Measurements from ENCODE around the gene CCR8.
"Not testable (repeated sequence)": the region's sequence is repeated elsewhere in the genome, so short reads cannot be mapped to it uniquely, and the experiment has no call there.

The CCR8 gene

DNA sequence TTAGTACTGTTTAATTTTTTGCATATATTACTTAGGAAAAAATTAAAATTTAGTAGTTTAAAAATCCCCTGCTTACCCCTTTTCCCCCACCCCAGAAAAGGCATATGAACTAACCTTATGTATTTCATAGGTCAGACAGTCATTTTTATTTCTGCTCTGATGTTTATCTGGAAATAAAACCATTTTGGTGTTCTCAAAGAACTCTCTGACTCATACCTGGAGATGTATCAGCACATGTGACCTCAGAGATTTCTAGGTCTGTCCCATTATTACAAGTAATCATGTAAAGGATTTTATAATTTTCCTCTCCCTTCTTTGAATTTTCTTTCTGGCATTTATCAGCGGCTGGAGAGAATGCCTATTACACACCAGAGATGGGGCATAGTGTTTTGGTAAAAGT, 14.1 kb upstream of the CCR8 start:
- DNase-seq (ENCODE audit: low read depth in 3 of 3): no peak

DNA sequence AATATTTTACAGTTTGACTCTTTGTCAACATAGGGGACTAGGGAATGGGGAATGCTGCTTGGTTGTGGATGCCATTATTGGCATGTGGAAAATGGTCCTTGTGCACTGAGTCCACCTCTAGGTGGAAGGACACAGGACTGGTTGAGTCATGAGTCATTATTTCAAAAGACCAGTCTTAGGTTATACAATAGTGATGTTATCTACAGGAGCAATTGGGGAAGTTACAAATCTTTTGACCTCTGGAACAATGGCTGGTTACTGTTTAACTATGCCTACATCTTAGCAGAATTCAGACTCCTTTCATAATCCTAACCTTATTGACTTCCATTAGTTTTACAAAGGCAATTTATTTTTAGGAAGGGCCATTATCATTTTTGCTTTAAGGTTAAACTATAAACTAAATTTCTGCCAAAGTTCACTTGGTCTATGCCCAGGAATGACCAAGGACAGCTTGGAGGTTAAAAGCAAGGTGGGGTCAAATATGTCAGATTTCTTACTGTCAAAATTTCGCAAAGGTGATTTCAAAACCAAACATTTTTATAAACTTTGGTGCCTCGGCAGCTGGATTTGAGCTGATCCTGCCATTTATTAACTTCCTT, 11.8 kb upstream of the CCR8 start:
- no peak for DNase-seq (ENCODE audit: low read depth in 3 of 3)

DNA sequence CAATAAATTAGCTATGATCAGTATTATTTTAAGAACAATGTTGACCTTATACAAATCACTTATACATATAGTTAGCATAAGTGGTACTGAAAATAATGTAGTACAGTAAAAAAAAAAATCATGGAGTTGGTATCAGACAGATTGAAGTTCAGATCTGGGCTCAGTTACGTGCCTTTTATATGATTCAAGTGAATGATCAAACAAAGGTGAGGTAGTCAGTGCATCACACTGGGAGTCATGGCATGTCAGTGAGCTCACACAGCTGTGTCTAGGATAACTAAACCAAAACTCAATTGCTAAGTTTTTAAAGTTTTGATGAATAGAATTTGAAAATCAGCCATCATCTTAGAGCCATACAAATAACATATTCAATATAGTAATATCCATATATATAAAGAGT, 11.2 kb upstream of the CCR8 start:
- no peak for DNase-seq (ENCODE audit: low read depth in 3 of 3)

DNA sequence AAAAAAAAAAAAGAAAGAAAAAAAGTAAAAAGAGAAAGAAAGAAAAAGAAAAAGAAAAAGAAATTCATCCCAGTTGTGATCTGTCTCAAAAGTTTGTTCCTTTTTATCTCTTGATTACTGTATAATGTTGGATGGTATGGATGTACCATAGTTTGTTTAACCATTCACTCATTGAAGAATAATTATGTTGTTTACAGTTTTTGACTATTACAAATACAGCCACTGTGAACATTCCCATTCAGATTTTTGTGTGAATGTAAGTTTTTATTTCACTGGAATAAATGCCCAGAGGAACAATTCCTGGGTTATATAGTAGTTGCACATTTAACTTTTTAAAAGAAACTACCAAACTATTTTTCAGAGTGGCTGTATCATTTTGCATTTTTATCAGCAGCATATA, 10.3 kb upstream of the CCR8 start:
- no peak for DNase-seq (ENCODE audit: low read depth in 3 of 3)

DNA sequence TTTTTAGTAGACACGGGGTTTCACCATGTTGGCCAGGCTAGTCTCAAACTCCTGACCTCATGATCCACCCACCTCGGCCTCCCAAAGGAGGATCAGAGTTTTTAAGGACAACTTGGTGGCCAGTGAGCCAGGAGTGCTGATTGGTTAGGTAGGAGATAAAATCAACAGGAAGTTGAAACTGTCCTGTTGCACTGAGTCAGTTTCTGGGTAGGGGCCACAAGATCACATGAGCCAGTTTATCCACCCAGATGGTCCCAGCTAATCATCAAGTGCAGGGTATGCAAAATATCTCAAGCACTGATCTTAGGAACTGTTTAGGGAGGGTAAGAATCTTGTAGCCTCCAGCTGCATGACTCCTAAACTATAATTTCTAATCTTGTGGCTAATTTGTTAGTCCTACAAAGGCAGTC, 7.9 kb upstream of the CCR8 start:
- not testable (repeated sequence) for DNase-seq (ENCODE audit: low read depth in 3 of 3)

DNA sequence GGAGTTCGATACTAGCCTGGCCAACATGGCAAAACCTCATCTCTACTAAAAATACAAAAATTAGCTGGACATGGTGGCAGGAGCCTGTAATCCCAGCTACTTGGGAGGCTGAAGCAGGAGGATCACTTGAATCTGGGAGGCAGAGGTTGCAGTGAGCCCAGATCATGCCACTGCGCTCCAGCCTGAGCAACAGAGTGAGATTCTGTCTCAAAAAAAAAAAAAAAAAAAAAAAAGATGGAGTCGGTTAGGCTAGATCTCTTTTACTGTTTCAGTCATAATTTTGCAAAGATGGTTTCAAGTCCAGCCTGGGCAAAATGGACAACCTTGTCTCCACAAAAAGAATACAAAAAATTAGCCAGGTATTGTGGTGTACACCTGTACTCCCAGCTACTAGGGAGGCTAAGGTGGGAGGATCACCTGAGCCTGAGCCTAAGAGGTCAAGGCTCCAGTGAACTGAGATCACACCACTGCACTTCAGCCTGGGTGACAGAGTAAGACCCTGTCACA, 7.2 kb upstream of the CCR8 start:
- not testable (repeated sequence) for DNase-seq (ENCODE audit: low read depth in 3 of 3)

DNA sequence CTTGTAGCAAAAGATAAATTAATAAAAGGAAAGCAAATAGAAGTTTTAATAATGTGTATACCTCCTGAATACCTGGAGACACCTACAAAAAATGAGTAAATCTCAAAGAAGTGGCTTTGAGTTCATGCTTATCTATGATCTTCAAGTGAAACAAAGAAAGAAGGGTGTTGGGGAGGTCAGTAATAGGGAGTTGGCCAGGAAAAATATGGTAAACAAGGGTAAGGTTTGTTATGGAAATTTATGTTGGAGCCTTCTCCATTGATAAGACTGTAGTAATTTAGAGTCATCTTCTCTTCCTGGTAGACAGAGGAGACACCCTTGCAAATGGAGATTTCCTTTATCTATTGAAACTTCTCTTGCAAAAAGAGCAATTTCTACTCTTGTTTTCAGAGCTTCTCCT, 6.6 kb upstream of the CCR8 start:
- no peak for DNase-seq (ENCODE audit: low read depth in 3 of 3)

DNA sequence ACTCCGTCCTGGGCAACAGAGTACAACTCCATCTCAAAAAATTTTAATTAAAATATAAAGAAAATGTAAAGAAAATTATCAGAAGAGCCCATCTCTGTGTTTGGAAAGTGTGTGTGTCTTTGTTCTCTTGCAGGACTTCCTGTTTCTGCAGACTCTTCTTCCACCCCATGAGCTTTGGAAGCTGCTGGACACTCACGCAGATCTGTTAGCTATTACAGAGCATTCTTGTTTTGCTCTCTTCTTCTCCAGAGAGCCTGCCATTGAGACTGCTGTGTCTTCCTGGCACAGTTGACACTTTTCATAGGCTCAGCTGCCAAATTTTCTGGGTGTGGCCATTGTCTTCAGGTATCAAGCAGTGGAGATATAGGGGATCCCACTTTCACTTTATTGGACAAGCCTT, 6.0 kb upstream of the CCR8 start:
- DNase-seq (ENCODE audit: low read depth in 3 of 3): no peak

DNA sequence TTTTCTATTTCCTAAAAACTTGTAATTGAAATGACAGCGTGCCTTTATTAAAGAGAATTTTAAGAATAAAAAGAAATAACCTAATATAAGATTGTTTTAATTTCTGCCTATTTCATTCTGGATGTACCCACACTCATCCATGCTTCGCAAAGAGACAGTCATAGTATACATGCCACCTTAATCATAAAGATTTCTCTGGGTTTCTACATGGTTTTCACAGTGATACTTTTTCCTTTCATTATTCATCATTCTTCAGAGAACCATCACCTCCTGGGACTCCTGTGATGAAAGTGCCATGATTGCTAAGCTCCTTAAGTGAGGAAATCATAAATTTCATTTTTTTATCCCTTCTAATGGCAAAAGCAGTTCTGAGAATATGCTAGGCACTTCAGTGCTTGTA, 4.3 kb upstream of the CCR8 start:
- DNase-seq (ENCODE audit: low read depth in 3 of 3): no peak

DNA sequence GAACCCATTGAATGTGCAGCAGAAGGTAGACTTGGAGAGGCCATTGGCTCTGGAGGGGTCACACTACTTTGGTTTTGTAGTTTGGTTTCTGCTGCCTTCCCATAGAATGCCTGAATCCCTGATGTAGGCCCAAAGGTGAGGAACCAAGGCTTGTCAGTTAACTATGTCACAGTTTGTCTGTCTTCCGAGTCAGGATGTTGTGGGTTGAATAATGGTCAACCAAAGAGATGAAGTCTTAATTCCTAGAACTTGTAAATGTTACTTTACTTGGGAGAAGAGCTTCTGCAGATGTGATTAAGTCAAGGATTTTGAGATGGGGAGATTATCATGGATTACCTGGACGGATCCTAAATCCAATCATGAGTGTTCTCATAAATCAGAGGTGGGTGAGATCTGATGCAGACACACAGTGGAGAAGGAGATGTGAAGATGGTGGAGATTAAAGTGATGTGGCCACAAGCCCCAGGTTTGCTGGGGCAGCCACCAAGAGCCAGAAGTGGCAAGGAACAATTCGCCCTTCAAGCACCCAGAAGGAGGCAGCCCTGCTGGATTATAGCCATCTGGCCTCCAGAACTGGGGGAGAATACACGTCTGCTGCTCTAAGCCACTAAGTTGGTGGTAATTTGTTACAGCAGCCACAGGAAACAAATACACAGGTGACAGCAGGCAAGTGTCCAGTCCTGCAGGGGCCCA, 2.3 kb upstream of the CCR8 start:
- DNase-seq (ENCODE audit: low read depth in 3 of 3): no peak

DNA sequence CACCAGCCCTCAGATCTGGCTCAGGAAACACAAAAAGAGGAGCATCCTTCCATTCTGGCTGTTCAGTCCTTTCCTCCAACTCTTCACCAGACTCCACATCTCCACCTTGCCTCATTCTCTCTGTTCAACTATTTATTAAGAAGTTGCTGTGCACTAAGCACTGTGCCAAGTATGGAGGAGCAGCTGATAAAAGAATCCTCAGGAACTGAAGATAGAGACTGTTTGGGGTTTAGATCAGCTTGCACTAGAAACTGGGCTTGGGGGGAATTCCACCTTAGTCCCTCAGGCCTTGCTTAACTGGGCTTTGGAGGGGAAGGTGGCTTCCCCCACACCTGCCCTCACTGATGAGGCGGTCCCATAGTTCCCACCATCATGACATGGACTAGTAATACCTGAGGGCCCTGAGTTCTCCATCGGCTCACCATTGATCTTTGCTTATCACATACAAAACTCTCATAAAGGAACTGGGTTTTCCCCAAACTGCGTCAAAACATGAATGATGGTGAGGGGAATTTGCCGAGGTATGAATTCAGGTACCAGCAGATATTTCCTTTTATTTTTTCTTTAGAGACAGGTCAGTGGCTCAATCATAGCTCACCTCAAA, 1.7 kb upstream of the CCR8 start:
- DNase-seq (ENCODE audit: low read depth in 3 of 3): no peak

DNA sequence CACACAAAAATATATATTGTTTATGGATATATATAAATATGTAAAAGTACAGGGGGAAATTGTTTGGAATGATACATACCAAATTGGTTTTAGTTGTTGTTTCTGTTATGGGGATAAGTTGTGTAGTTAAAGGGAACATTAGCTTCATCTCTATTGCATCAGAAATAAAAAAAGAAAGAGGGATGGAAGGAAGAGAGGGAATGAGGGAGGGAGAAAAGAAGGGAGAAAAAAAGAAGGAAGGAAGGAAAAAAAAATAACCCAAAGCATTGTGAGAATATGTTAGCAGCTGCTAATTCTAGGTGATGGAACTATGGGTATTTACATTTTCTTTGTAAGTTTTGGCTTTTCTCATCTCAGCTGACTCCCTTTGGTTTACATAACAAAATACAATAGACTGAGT, 1.3 kb downstream of the CCR8 start:
- no peak for DNase-seq (ENCODE audit: low read depth in 3 of 3)

DNA sequence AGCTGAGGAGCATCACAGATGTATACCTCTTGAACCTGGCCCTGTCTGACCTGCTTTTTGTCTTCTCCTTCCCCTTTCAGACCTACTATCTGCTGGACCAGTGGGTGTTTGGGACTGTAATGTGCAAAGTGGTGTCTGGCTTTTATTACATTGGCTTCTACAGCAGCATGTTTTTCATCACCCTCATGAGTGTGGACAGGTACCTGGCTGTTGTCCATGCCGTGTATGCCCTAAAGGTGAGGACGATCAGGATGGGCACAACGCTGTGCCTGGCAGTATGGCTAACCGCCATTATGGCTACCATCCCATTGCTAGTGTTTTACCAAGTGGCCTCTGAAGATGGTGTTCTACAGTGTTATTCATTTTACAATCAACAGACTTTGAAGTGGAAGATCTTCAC, 3.0 kb downstream of the CCR8 start:
- no peak for DNase-seq (ENCODE audit: low read depth in 3 of 3)

DNA sequence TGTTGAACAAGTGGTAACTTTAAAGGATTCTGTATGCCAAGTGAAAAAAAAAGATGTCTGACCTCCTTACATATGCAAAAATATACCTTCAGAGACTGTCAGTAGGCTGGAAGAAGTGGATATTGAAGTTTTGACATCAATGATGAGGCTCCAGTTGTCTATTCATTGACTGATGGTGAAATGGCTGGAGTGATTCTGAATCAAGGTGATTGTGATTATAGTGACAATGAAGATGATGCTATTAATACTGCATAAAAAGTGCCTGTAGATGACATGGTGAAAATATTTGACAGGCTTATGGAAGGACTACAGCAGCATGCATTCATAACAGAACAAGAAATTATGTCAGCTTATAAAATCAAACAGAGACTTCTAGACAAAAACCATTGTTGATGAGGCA, 4.1 kb downstream of the CCR8 start:
- DNase-seq (ENCODE audit: low read depth in 3 of 3): no peak

DNA sequence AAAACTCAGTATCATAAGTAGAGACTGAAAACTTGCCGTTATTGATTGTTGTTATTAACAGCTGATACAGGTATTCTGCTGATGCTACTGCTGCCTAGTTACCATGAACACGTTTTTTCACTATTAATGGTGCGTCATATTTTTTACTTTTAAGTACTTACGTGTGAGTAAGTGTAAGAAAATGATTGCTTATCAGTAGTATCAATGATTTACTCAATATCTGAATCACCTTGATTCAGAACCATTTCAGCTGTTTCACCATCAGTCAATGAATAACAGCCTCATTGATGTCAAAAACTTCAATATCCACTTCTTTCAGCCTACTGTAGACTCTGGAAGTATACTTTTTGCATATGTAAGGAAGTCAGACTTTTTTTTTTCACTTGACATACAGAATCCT, 4.7 kb downstream of the CCR8 start:
- no peak for DNase-seq (ENCODE audit: low read depth in 3 of 3)

DNA sequence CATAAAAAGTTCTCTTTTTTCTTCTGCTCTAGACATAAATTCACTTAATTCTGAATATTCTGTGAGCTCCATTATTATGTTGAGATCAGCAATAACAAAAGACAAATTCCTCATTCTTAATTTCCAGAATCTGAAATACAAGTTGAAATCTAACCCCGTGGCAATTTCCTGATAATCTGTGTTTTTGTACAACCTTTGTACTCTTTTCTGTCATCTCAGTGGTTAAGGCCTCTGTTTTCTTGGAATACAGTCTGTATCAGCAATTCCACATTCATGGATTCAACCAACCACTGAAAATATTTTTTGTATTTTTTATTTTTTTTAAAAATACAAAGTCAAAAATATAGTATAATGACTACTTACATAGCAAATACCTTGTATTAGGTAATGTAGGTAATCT, 8.7 kb downstream of the CCR8 start:
- no peak for DNase-seq (ENCODE audit: low read depth in 3 of 3)

DNA sequence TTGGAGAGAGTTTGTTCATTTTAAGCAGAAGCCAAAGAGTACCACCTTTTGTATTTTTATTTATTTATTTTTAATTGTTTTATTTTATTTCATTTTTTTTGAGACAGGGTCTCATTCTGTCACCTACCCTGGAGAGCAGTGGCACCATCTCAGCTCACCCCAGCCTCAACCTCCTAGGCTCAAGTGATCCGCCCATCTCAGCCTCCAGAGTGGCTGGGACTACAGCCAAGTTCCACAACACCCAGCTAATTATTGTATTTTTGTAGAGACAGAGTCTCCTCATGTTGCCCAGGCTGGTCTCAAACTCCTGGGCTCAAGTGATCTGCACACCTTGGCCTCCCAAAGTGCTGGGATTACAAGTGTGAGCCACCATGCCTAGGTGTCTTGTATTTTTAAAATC, 9.6 kb downstream of the CCR8 start:
- DNase-seq (ENCODE audit: low read depth in 3 of 3): no peak

DNA sequence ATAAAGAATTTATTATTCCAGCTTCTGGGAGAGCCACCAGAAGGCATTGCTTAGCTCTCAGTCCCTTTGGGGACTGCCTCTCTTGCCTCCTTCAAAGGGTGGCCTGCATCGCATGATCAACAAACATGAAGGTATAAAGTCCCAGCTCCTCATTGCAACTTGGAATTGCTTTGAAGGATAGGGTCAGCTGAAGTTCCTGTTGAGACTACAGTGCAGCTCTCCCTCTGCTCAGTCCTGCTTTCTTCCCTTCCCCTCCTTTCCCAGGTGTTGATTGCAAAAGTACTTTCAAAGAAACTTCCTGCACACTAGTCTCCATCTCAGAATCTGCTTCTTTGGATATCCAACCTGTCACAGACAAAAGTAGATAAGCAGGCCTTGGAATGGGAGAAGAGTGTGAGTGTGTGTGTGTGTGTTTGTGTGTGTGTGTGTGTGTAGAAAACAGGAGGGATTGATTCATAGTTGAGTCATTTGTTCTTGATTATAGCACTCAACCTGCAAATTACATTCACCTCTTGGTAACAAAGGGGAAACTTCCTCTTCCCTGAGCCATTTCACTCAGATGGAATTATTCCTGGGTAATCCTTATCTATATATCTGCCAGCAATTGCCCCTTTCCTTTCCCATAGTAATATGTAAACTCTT, 13.7 kb downstream of the CCR8 start:
- no peak for DNase-seq (ENCODE audit: low read depth in 3 of 3)

DNA sequence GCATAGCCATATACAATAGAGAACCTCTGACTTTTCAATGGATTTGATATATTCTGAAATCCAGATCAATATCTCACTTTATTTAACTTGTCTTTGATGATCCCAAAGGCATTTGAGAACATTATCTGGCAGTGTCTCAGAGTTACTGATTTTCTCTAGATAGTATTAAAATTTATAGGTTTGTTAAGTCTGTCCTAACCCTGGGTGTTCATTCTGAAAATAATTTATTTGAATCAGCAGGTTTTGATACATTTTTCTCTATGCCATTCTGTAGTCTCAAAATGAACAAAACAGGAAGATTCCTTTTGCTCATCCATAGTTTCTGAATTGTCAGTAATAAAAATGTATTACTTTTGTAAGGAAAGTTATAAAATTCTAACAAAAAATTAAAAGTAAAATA, 14.3 kb downstream of the CCR8 start:
- DNase-seq (ENCODE audit: low read depth in 3 of 3): no peak

DNA sequence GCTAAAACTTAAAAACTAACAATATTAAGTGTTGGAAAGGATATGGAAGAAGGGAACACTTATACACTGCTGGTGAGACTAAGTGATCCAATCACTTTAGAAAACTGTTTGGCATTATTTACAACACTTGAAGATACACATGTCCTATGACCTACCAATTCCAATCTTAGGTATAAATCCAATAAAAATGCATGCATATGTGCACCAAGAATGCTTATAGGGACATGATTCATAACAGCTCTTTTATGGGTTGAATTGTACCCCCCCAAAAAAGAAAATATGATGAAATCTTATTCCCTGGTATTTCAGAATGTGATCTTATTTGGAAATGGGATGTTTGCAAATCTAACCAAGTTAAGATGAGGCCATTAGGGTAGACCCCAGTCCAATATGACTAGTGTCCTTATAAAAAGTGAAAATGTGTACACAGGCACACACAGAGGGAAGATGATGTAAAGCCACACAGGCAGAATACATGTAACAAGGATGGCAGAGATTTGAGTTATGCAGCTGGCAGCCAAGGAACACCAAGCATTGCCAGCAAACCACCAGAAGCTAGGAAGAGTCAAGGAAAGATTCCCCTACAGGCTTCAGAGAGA, 15.3 kb downstream of the CCR8 start:
- DNase-seq (ENCODE audit: low read depth in 3 of 3): no peak

DNA sequence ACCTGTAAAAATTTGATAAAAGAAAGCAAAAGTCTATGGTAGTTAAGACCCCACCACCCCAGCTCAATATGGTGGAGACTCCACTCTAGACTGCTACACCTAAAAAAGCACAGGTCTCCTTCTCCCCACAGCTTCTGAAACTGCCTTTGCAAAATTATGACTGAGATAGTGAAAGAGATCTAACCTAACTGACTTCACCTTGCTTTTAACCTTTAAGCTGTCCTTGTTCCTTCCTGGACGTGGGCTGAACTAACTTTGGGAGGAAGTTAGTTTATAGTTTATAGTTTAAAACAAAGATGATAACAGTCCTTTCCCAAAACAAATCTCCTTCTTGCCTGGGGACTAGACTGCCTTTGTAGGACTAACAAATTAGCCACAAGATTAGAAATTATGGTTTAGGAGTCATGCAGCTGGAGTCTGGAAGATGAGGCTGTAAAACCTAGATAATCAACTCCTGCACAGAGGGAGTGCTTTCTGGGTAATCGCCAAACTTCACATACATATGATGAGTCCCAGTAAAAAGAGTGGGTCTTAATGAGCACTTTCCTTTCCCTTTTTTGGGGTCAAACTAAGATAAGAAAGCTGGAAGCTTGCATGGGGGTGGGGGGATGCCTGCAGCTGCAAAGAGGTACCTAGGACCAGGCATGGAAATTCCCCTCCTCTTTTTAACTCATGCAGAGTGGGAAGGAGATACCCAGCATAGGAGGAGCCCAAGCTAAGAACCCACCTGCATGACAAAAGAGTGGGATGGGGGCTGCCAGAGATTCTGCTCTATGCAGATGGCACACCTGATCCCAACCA, 17.5 kb downstream of the CCR8 start:
- DNase-seq (ENCODE audit: low read depth in 3 of 3): no peak

DNA sequence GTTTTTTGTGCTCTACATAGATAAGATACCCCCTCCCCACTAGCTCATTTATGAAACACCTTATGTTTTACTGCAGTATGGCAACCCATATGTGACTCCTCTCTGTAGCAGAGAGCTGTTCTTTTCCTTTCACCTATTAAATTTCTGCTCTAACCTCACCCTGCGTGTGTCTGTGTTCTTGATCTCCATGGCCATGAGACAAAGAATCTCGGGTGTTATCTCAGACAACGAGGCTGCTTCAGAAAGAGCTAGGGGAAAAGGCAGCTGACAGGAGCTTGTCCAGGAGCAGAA, 18.0 kb downstream of the CCR8 start:
- DNase-seq (ENCODE audit: low read depth in 3 of 3): no peak

All from stimulated activated CD4-positive, alpha-beta T cell treated with anti-CD3 and anti-CD28 coated beads, TNF-alpha, amount 100 ng/mL, for 4 hours (primary cell).